Mesendoderm (in vitro differentiated cells): ENCODE data around the gene KLRK1.
"Not testable (repeated sequence)": the region's sequence is repeated elsewhere in the genome, so short reads cannot be mapped to it uniquely, and the experiment has no call there.

ENCODE experiments used
- DNase-seq: peaks from one replicate; pipeline ENCODE4 v3.0.0; 2013
- H2AK5ac ChIP-seq: 2 replicates; pipeline ENCODE4 v1.6.1; 2013; ENCODE audit warnings: low read length, inconsistent platforms
- H2BK120ac ChIP-seq: 2 replicates; pipeline ENCODE4 v1.6.1; 2013; ENCODE audit warnings: low read depth, mild to moderate bottlenecking, low read length, moderate library complexity, mixed read lengths
- H2BK15ac ChIP-seq: replicated peaks from 2 replicates; pipeline ENCODE4 v1.6.1; 2013; ENCODE audit warnings: low read depth, mild to moderate bottlenecking, moderate library complexity
- H2BK5ac ChIP-seq: 2 replicates; pipeline ENCODE4 v1.6.1; 2013; ENCODE audit warnings: low read length, inconsistent platforms
- H3K18ac ChIP-seq: 2 replicates; pipeline ENCODE4 v1.6.1; 2013; ENCODE audit warnings: mild to moderate bottlenecking, low read length, mixed read lengths
- H3K23ac ChIP-seq: one replicate; pipeline ENCODE4 v1.6.1; 2013; ENCODE audit warnings: low read length
- H3K27ac ChIP-seq: 2 replicates; pipeline ENCODE4 v1.5.1; 2013; ENCODE audit warnings: low read depth, mild to moderate bottlenecking, inconsistent platforms, low read length, moderate library complexity
- H3K27me3 ChIP-seq: 2 replicates; pipeline ENCODE4 v1.6.1; 2013; ENCODE audit warnings: low read length, control low read depth, mild to moderate bottlenecking, inconsistent platforms; ENCODE audit not compliant: insufficient read depth, poor library complexity
- H3K36me3 ChIP-seq: 2 replicates; pipeline ENCODE4 v1.6.1; 2013; ENCODE audit warnings: low read length, inconsistent platforms; ENCODE audit not compliant: control insufficient read depth, insufficient read depth
- H3K4ac ChIP-seq: one replicate; pipeline ENCODE4 v1.6.1; 2013; ENCODE audit warnings: low read depth, mild to moderate bottlenecking, low read length, moderate library complexity
- H3K4me1 ChIP-seq: 2 replicates; pipeline ENCODE4 v1.6.1; 2013; ENCODE audit warnings: low read depth, low read length, inconsistent platforms; ENCODE audit not compliant: control insufficient read depth
- H3K4me2 ChIP-seq: 2 replicates; pipeline ENCODE4 v1.6.1; 2013; ENCODE audit warnings: low read length
- H3K4me3 ChIP-seq: 2 replicates; pipeline ENCODE4 v1.5.1; 2013; ENCODE audit warnings: mild to moderate bottlenecking, low read length
- H3K56ac ChIP-seq: one replicate; pipeline ENCODE4 v1.6.1; 2013; ENCODE audit warnings: low read length
- H3K79me1 ChIP-seq: 2 replicates; pipeline ENCODE4 v1.6.1; 2013; ENCODE audit warnings: low read length, inconsistent platforms
- H3K79me2 ChIP-seq: 2 replicates; pipeline ENCODE4 v1.6.1; 2013; ENCODE audit warnings: mild to moderate bottlenecking, low read length; ENCODE audit not compliant: control insufficient read depth, insufficient read depth
- H3K9ac ChIP-seq: 2 replicates; pipeline ENCODE4 v1.6.1; 2013; ENCODE audit warnings: low read length, inconsistent platforms
- H4K5ac ChIP-seq: one replicate; pipeline ENCODE4 v1.6.1; 2013; ENCODE audit warnings: low read length
- H4K8ac ChIP-seq: one replicate; pipeline ENCODE4 v1.6.1; 2013; ENCODE audit warnings: low read depth, mild to moderate bottlenecking, control low read depth, low read length, moderate library complexity
- WGBS: extraction: QIAGEN DNeasy Blood & Tissue Kit; methylation state at CpG from one replicate; pipeline ENCODE4 v1.1.7; 2013; ENCODE audit warnings: low lambda C conversion rate, missing lambda C conversion rate; ENCODE audit not compliant: insufficient coverage; ENCODE audit errors: extremely low coverage; 5-methylcytosine and 5-hydroxymethylcytosine counted together

KLRK1 gene

GRCh38 chr12:10339053-10339840 lies 50.6 kb downstream of the KLRK1 start:
- Histone ChIP-seq H4K8ac (no peak overlapping the region), H3K36me3 (no peaks in the 10 kb centered on the region), H3K27ac (no peak overlapping the region), H3K4me1 (no peaks in the 10 kb centered on the region), H3K79me2 (no peaks in the 10 kb centered on the region), H3K4ac (peak overlapping the region; percentile 7), H3K56ac (no peak overlapping the region), H3K27me3 (no peaks in the 10 kb centered on the region), H2BK15ac (no peak overlapping the region), H3K18ac (no peak overlapping the region), H3K79me1 (no peaks in the 10 kb centered on the region), H3K4me3 (no peak overlapping the region), H2AK5ac (peak overlapping the region; percentile 37), H3K23ac (no peak overlapping the region), H2BK5ac (peak overlapping the region; percentile 43), H4K5ac (no peak overlapping the region), H3K4me2 (no peak overlapping the region), H2BK120ac (peak overlapping the region; percentile 49), H3K9ac (no peak overlapping the region)
- no CpG with 5 or more reads among the region's 9 CpGs for WGBS
- DNase-seq, result peak; percentile 47

- not testable (repeated sequence) for H3K9ac ChIP-seq, H3K56ac ChIP-seq, H2BK15ac ChIP-seq, H3K79me2 ChIP-seq, H3K4ac ChIP-seq, H2BK5ac ChIP-seq, H2AK5ac ChIP-seq, H4K8ac ChIP-seq, H3K27ac ChIP-seq, H3K4me2 ChIP-seq, H3K36me3 ChIP-seq, H3K79me1 ChIP-seq, H3K4me1 ChIP-seq, H3K27me3 ChIP-seq, H3K4me3 ChIP-seq, H3K23ac ChIP-seq, H4K5ac ChIP-seq, H3K18ac ChIP-seq, H2BK120ac ChIP-seq, DNase-seq
- no CpG with 5 or more reads among the region's 4 CpGs for WGBS
These were observed 51.4 kb downstream of the KLRK1 start for GRCh38 chr12:10338470-10338869.

- not testable (repeated sequence) for H4K8ac ChIP-seq, H3K27me3 ChIP-seq, H3K79me1 ChIP-seq, DNase-seq, H3K4me3 ChIP-seq, H3K36me3 ChIP-seq, H3K4ac ChIP-seq, H2BK5ac ChIP-seq, H3K4me1 ChIP-seq, H2AK5ac ChIP-seq, H3K4me2 ChIP-seq, H3K79me2 ChIP-seq, H3K27ac ChIP-seq, H2BK120ac ChIP-seq, H4K5ac ChIP-seq, H2BK15ac ChIP-seq, H3K9ac ChIP-seq, H3K23ac ChIP-seq
- WGBS, result no CpG with 5 or more reads among the region's 4 CpGs
- peak overlapping the region; percentile 84 for H3K18ac ChIP-seq
- peak overlapping the region; percentile 25 for H3K56ac ChIP-seq
These were observed 53.6 kb downstream of the KLRK1 start for GRCh38 chr12:10336196-10336595.

- Histone ChIP-seq H4K5ac (no peak overlapping the region), H3K4ac (no peak overlapping the region), H3K36me3 (no peaks in the 10 kb centered on the region), H3K79me2 (no peaks in the 10 kb centered on the region), H2BK5ac (no peak overlapping the region), H3K4me2 (no peak overlapping the region), H3K9ac (no peak overlapping the region), H3K4me3 (no peak overlapping the region), H3K27me3 (no peaks in the 10 kb centered on the region), H2AK5ac (no peak overlapping the region), H3K4me1 (no peaks in the 10 kb centered on the region), H3K27ac (no peak overlapping the region), H4K8ac (no peak overlapping the region), H3K56ac (no peak overlapping the region), H2BK120ac (no peak overlapping the region), H3K23ac (no peak overlapping the region), H3K18ac (no peak overlapping the region), H3K79me1 (no peaks in the 10 kb centered on the region), H2BK15ac (no peak overlapping the region)
- DNase-seq, result peak; percentile 79
- WGBS, result no CpG with 5 or more reads among the region's 2 CpGs
These were observed 58.1 kb downstream of the KLRK1 start for GRCh38 chr12:10331642-10332239.

- H2BK15ac ChIP-seq, H3K4me3 ChIP-seq, H3K27ac ChIP-seq, H3K56ac ChIP-seq, H3K18ac ChIP-seq, H3K23ac ChIP-seq, H2BK5ac ChIP-seq, H3K79me1 ChIP-seq, H3K4me2 ChIP-seq, H4K8ac ChIP-seq, H2AK5ac ChIP-seq, H3K4ac ChIP-seq, DNase-seq, H2BK120ac ChIP-seq, H3K79me2 ChIP-seq, H3K36me3 ChIP-seq, H4K5ac ChIP-seq, H3K9ac ChIP-seq, H3K4me1 ChIP-seq, H3K27me3 ChIP-seq: not testable (repeated sequence)
- WGBS, result no CpG with 5 or more reads among the region's 2 CpGs
These were observed 61.1 kb downstream of the KLRK1 start for GRCh38 chr12:10328691-10329090.
